Measurements from ENCODE around the gene MYH9. TPM values are rescaled to one million over a fixed set of nuclear protein-coding genes. Genes with fewer than 3 reads are reported as not detected.

The MYH9 gene
- total and polyA plus RNA-seq, 2 experiments from 2014 or later, result 140 to 188 TPM

DNA sequence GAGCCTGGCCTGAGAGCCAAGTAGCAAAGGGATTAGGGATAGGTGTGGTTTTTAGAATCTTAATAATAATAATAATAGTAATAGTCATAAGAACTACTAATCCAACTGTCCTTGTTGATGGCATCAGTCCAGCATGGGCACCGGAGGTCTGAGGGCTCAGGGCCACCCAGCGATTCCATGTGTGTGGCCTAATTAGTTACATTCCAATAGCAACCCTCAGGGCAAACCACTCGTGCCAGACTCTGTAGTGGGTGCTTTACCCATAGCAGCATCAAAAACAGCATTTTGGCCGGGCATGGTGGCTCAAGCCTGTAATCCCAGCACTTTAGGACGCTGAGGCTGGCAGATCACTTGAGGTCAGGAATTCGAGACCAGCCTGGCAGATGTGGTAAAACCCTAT lies 19.0 kb upstream of the MYH9 start:
- TF ChIP-seq EZH2 (IDR thresholded peaks at IDR 0.05; ENCODE audit: borderline replicate concordance) (no peak), EZH2phosphoT487 (IDR thresholded peaks at IDR 0.05; ENCODE audit: low read depth, severe bottlenecking, unreplicated experiment) (no peak), CTCF (IDR thresholded peaks at IDR 0.05; ENCODE audit: poor library complexity) (no peak)
- no peak for DNase-seq (ENCODE audit: low spot score)
- Histone ChIP-seq H4K20me1 (ENCODE audit: insufficient read depth, poor library complexity, severe bottlenecking) (no peaks in the 10 kb centered on the region), H3K27me3 (no peaks in the 10 kb centered on the region), H3K36me3 (replicated peaks; ENCODE audit: insufficient read depth, low read depth) (no peaks in the 10 kb centered on the region), H3K9me2 (replicated peaks; ENCODE audit: insufficient read depth) (no peaks in the 10 kb centered on the region), H3K9me3 (ENCODE audit: low read depth) (no peaks in the 10 kb centered on the region), H3K4me2 (no peak overlapping the region), H3K4me3 (no peak overlapping the region), H3K79me2 (no peaks in the 10 kb centered on the region), H3K4me1 (ENCODE audit: insufficient read depth) (peaks cover 8% of the 10 kb centered on the region), H2AFZ (no peak overlapping the region), H3K27ac (no peak overlapping the region)
- 81% methylated on average over 6 of the region's 6 CpGs for WGBS (ENCODE audit: low lambda C conversion rate, missing lambda C conversion rate)

- WGBS (ENCODE audit: low lambda C conversion rate, missing lambda C conversion rate), result 80% methylated on average over 9 of the region's 9 CpGs
- Histone ChIP-seq H3K4me1 (ENCODE audit: insufficient read depth) (peaks cover 7% of the 10 kb centered on the region), H3K36me3 (replicated peaks; ENCODE audit: insufficient read depth, low read depth) (no peaks in the 10 kb centered on the region), H2AFZ (no peak overlapping the region), H3K27me3 (no peaks in the 10 kb centered on the region), H3K4me2 (no peak overlapping the region), H3K9me3 (ENCODE audit: low read depth) (no peaks in the 10 kb centered on the region), H3K4me3 (no peak overlapping the region), H3K79me2 (no peaks in the 10 kb centered on the region), H3K27ac (no peak overlapping the region), H3K9me2 (replicated peaks; ENCODE audit: insufficient read depth) (no peaks in the 10 kb centered on the region), H4K20me1 (ENCODE audit: insufficient read depth, poor library complexity, severe bottlenecking) (no peaks in the 10 kb centered on the region)
- no peak for DNase-seq (ENCODE audit: low spot score)
- TF ChIP-seq EZH2phosphoT487 (IDR thresholded peaks at IDR 0.05; ENCODE audit: low read depth, severe bottlenecking, unreplicated experiment), result no peak
- TF ChIP-seq EZH2 (IDR thresholded peaks at IDR 0.05; ENCODE audit: borderline replicate concordance), result no peak
- no peak for TF ChIP-seq CTCF (IDR thresholded peaks at IDR 0.05; ENCODE audit: poor library complexity)
Observed at GRCh38 chr22:36405671-36406538, 18.1 kb upstream of the MYH9 start.

GRCh38 chr22:36405221-36405661 lies 17.5 kb upstream of the MYH9 start:
- Histone ChIP-seq H3K36me3 (replicated peaks; ENCODE audit: insufficient read depth, low read depth) (no peaks in the 10 kb centered on the region), H3K27ac (no peak overlapping the region), H3K79me2 (no peaks in the 10 kb centered on the region), H2AFZ (no peak overlapping the region), H3K27me3 (no peaks in the 10 kb centered on the region), H3K9me3 (ENCODE audit: low read depth) (no peaks in the 10 kb centered on the region), H3K4me1 (ENCODE audit: insufficient read depth) (peaks cover under 1% of the 10 kb centered on the region), H3K9me2 (replicated peaks; ENCODE audit: insufficient read depth) (no peaks in the 10 kb centered on the region), H3K4me2 (no peak overlapping the region), H3K4me3 (no peak overlapping the region), H4K20me1 (ENCODE audit: insufficient read depth, poor library complexity, severe bottlenecking) (no peaks in the 10 kb centered on the region)
- 92% methylated on average over 6 of the region's 6 CpGs for WGBS (ENCODE audit: low lambda C conversion rate, missing lambda C conversion rate)
- TF ChIP-seq EZH2phosphoT487 (IDR thresholded peaks at IDR 0.05; ENCODE audit: low read depth, severe bottlenecking, unreplicated experiment) (no peak), CTCF (IDR thresholded peaks at IDR 0.05; ENCODE audit: poor library complexity) (no peak), EZH2 (IDR thresholded peaks at IDR 0.05; ENCODE audit: borderline replicate concordance) (no peak)
- no peak for DNase-seq (ENCODE audit: low spot score)

All from hepatocyte (in vitro differentiated cells).